Hindlimb muscle (tissue), 1 donor: ENCODE results near the gene SORBS1. TPM values are rescaled to one million over a fixed set of nuclear protein-coding genes. Genes with fewer than 3 reads are reported as not detected.

Source experiments
- DNase-seq: peaks from one replicate; pipeline ENCODE4 v3.0.0-alpha.2; 2013
- polyA plus RNA-seq: library from polyadenylated mRNA; unstranded; fragments of 120-200 nt; gene quantifications from one replicate; pipeline ENCODE4 v1.2.1, GENCODE V29; 2013; ENCODE audit not compliant: insufficient read length

Gene SORBS1
- 72.6 TPM for polyA plus RNA-seq

DNA sequence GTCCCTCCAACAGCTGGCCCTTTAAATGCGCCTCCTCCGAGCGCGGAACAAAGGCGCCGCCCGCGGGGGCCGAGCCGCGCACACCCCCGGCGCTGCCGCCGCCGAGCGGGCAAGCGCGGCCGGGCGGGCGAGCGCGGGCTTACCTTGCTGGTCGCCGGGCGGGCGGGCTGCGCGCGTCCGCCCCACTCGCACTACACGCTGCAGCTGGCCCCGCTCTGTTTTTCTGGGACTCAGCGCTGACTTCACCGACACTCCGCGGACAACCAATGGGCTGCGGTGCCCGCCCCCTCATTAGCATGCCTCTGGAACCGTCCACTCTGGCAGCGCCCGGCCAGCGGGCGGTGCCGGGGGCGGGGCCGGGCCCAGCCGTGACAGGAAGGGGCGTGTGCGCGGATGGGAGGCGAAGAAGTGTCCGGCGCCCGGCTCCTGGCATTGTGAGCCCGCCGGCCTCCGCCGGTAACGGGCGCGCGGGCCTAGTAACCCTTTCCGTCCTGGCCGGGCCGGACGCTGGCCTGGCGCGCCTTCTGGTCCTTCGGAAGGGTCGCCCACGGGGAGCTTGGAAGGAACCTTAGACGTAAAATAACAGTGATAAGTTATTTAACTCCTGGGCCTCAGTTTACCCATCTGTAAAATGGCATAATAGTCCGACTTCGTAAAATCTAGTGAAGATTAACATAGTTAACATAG is at the start of gene SORBS1:
Gene SORBS1 (minus strand): TSS at position 195 of the 687 bp plus-strand sequence. CDS start 120,236 bp downstream, outside the sequence.
- DNase-seq: peak; percentile 96

DNA sequence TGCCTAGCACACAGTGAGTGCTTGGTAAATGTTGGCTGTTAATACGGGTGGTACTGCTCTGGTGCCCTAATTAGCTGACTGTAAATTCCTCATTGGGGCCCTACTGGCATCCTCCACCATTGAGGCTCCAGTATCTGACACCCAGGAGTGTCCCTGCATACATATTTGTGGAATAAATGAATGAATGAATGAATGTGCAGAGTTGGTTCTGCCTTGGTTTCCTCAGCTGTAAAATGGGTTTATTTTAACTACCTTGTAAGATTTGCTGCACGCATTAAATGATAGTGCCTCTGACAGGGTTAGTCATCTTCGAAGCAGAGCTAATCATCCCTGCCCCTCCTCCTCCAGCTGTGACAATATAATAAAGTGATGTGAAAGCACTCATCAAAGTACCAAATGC is 49.6 kb upstream of the SORBS1 start:
- DNase-seq: no peak

DNA sequence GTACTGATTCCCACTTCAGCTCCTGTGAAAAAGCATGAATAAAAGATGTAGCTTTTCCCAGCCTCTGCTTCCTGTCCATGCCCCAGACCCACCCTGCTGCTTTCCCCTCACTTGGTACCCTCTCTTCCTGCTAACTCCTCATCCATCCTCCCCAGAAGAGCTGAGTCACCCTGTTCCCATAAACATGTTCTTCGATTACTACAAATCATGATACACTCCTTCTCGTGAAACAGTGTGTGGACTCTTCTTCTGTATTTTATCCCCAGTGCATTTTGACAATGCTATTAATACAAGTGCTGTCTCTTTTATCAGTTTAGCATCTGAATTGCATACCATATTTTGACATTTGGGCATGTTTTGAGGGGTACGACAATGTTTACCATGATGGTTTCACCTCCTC is 45.8 kb upstream of the SORBS1 start:
- DNase-seq: no peak

DNA sequence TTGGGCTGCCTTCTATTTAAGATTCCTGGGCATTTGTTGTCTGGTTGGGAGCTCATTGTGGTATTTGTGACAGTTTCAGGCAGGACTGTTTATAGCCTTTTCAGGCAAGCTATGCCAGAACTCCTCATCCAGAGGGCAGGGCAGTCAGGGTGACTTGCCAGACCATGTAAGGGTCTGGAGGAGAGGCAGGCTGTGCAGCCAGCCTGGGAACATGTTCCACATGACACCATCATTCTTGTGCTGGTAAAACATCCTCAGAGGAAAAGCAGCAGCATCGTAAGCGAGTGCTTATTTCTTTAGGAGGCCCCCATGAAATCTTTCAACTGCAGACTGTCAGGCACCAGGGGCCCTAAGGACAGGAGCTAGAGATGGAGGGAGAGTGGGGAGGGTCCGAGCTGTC is 44.0 kb upstream of the SORBS1 start:
- no peak for DNase-seq

DNA sequence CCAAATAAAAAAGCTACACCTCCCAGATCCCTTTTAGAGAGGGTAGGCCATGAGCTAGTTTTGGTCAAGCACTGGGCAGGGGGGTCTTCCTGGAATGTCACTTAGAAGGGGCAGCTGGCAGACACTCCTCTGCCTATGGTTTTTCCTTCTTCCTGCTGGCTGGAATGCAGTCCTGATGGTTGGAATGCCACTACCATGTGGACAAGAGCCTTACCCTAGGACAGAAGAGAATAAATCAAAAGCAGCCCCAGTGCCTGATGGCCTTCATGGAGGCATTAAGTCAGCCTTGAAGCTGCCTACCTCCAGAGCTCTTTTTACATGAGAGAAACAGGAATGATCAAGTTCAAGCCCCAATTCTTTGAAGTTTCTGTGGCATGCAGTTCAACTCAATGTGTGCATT is 43.5 kb upstream of the SORBS1 start:
- no peak for DNase-seq

DNA sequence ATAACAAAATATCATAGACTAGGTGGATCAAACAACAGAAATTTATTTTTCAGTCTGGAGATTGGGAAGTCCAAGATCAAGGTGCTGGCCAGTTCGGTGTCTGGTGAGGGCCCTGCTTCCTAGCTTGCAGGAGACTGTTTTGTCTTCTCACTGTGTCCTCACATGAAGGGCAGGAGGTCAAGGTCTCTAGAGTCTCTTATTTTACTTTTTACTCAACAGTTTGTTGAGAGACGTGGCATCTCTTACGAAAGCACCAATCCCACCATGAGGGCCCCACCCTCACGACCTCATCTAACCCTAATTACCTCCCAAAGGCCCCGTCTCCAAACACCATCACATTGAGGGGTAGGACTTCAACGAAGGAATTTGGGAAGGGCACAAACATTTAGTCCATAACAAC is 41.2 kb upstream of the SORBS1 start:
- DNase-seq: no peak

DNA sequence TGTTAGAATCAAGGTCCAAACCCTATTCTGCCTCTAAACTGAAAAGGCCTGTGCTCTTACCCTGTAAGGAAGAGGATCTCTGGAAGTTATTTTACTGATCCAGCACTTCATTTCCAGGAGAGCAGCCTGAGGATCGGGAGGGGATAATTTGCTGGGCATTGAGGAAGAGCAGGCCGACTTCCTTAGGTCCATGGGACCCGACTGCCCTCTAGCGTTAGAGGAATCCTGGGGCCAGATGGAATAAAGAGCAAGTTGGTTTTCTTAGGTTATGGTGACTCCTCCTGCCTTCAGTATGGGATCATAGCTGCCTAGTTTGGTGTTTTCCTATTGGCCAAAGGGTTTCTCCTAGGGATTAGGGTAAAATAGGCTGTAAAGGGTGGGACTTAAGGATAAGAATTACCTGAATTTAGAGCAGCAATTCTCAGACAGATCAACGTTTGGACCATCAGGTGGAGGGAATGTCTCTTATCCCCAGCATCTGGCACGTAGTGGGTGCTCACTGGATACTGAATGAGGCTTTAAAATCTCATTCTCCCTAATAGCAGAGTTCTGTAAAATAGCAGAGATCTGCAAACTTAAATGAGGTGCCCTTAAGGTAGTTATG is 40.0 kb upstream of the SORBS1 start:
- peak; percentile 89 for DNase-seq

DNA sequence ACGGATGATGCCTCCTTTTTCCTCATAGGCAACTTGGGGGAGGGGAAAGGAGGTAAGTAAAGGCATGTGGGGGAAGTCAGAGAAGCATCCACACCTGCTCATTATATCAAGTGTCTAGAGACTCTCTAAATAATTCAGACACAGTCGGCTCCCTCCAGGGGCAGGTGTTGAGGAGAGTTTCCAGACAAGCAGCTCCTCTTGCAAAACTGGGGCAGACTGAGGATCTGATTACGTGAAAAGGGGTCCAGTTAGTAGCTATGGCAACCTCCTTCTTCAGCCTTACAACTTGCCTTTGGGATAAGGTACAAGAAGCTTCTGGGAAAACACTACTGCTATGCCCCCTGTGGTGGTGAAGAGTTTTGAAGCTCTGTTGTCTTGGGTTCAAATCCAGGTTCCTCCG is 39.0 kb upstream of the SORBS1 start:
- DNase-seq: no peak

DNA sequence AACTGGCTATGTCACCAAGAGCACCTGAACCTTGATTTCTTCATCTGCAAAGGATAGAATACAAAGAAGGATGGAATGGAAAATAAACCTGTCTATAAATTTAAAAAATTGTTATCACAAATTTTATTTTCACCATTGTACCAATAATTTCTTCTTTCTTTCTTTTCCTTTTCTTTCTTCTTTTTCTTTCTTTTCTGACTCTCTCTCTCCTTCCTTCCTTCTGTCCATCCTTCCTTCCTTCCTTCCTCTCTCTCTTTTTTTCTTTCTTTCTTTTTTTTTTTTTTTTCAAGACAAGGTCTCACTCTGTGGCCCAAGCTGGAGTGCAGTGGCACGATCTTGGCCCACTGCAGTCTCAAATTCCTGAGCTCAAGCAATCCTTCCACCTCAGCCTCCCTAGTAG is 36.6 kb upstream of the SORBS1 start:
- no peak for DNase-seq

DNA sequence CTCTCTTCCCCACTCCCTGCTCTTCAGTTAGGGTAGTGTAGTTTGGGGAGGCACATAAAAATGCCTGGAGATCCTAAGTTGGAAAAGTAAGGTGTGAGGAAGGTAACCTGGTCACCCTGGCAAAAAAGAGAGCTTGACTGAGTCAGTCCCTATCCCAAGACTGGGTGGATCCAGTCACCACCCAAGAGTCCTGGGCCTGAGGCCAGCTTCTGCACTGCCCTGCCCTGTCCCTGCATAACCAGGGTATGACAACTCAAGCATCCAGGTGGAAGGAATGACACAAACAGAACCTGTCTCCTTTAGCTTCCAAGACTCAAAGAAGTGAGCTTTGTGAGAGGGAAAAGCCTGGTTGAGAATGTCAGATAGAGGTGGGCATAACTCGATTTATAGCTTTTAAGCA is 26.9 kb upstream of the SORBS1 start:
- DNase-seq: no peak

DNA sequence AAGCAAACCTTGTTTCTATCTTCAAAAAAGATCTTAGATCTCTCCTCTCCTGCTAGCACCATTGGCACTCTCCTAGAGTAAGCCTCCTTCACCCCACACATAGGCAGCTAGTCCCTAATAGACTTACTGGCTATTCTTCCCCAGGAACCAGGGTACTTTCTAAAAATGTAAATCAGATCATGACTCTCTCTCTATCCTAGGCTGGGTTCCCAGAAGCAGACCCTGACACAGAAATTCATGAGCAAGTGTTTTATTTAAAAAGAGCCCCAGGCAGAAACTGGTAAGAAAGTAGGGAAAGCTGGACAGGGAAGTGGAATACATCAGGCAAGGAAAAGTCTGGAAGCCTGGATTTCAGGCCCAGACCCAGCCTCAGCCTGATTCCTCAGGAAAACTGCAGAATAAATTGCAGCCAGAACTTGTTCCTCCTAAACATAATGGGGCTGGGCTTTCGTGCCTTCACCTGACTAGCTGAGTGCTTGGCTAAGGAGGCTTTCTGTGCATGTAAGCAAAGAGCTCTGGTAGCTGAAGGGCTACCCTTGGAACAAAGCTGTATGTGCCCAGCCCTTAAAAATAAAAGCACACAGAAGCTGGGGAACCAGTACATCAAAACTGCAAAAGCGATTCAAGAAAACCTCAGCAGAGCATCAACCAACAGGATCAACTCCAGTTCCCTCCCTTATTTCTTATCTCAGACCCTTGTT is 18.8 kb upstream of the SORBS1 start:
- no peak for DNase-seq

DNA sequence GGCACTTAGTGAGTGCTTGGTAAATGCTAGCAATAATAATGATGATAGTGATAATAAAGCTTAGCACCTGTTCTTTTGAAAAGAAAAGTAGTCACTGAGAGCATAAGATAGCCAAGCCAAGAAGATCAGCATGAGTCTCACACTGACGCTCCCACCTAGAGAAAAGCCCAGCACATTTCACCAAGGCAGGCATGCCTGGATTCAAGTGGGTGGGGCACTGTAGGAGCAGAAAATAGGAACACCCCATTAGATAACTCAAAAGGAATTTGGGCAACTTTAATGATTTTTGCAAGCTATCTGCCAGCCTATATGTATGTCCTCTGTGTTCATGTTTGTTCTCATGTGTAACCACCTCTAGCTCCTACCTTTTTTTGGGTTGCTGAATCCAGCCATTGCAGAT is 18.1 kb upstream of the SORBS1 start:
- DNase-seq: no peak

DNA sequence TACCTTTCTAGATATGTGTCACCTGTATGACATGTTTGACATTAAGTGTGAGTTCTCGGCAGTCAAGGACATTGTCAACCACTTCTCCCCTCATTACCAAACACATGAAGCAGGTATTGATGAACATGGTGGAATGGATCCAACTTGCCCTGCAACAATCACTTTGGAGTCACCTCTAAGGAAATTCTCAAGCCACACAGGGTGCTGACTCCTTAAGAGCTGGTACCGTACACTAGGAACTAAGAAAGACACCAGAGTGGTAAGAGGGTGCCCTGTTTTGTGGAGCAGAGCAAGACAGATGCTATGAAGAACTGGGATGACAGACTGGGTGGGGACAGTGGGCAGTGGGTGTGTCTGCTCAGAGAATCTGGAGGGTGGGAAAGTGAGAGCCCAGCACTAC is 17.4 kb upstream of the SORBS1 start:
- no peak for DNase-seq

DNA sequence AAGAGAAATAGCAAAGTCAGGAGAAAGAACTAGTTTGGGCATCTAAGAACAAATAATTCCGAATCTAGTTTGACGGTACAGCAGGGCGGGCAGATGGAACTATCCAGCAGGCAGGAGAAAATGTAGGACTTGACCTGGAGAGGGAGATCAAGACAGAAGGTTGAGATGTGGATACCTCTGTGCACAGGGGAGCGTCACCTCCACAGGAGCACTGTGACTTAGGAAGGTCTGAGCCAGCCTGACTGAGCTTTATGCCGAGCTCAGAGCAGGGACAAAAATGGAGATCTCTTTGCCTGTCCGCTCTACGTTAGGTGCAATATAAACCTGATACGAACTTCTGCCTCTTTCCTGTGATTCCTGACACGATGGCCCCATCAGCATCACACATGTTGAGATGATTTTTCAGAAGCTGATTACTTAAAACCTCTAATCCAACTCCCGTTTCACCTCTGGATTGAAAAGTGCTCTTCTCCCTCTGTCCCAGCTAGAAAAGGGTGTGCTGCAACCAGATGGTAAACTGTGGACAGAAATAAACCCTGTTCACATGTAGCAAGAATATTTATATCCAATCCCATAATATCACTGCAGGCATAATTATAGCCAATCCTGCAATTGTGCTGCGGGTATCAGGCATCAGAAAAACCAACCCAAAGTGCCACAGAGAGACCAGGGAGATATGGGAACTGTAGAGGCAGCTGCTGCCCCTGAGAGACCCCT is 13.6 kb upstream of the SORBS1 start:
- no peak for DNase-seq

DNA sequence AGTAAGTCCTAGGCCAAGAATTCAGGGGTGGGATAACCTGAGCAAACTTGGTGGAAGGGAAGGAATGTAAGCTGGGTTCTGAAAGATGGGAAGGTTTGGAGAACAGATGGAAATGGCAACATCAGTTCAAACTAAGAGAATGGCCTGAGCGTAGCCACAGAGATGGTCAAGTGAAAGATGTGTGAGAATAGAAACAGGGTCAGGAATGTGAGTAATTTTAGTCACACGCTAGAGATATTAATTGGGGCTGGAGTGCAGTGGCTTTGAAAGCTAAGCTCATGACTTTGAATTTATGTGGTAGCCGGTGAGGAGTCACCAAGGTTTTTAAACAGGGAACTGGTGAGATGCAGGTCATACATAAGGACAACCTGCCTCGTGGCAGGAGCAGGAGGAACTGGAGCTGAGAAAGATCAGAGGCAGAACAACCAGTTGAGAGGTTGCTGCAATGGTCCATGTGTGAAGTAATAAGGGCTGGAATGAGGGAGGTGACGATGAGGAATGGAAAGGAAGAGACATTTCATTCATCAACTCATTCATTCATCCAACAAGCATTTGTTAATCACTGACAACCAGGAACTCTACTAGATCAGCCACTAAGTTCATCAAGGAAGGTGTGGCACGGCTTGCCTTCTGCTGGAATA is 12.9 kb upstream of the SORBS1 start:
- DNase-seq: no peak

DNA sequence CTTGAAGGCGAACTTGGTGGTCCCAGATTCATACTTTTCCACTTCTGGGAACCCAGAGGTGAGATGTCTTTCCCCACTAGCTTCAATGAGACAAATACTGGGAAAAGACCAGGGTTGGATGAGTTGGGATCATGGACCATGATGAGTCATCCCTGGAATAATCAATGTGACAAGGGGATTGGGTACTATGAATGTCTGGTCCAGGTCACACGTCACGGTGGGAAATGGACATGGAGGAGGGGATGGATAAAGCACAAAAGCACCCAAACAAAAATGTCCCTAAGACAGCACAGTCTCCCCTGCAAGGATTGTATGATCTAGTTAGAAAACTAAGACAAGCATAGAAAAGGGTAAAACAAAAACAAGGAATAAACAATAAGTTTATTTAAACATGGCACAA is 12.4 kb upstream of the SORBS1 start:
- no peak for DNase-seq

DNA sequence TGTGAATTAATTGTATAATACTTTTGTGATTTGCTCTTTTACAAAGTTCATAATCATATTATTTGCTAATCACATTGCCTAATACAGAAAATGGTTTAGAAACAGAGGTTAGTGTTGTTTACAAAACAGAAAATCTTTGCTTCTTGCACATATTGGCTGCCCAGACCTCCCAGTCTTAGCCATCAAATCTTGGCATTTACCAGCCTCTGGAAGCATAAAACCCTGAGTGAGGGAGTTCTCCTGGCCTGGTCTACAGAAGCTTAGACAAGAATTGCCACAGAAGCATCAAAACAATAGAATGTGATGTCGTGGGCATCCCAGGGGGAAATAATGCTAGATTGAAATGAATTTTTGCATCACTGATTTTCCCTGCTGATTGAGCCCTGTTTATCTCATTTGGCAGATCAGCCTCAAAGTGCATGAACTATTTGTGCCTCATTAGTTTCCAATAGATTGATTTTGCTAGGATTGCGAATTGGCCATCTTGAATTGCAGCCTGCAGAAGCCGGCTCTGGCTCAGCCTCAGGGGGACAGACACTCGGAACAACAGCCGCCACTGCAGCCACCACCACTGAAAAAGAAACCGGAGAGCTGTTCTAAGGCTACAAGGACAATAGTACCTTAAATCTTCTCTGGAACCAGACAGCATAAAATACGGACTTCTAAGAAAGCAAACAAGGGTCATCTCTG is 11.1 kb upstream of the SORBS1 start:
- no peak for DNase-seq

DNA sequence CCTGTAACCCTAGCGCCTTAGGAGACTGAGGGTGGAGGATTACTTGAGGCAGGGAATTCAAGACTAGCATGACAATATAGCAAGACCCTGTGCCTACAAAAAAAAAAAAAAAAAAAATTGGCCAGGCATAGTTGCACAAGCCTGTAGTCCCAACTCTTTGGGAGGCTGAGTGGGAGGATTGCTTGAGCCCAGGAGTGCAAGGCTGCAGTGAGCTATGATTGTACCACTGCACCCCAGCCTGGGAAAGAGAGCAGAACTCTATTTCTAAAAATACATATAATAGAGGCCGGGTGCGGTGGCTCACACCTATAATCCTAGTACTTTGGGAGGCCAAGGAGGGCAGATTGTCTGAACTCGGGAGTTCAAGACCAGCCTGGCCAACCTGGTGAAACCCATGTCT is 10.2 kb upstream of the SORBS1 start:
- no peak for DNase-seq

DNA sequence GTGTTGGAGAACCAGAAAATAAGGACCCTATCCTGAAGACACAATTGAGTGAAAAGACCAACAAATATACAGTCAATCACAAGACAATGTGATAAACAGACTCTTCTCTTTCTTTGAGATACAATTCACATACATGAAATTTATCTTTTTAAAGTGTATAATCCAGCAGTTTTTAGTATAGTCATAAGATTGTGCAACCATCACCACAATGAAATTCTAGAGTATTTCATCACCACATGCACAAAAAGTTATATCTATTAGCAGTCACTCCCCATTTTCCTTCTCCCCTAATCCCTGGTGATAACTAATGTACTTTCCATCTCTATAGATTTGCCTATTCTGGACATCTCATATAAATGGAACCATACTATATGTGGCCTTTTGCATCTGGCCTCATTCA is 8.2 kb upstream of the SORBS1 start:
- DNase-seq: no peak

DNA sequence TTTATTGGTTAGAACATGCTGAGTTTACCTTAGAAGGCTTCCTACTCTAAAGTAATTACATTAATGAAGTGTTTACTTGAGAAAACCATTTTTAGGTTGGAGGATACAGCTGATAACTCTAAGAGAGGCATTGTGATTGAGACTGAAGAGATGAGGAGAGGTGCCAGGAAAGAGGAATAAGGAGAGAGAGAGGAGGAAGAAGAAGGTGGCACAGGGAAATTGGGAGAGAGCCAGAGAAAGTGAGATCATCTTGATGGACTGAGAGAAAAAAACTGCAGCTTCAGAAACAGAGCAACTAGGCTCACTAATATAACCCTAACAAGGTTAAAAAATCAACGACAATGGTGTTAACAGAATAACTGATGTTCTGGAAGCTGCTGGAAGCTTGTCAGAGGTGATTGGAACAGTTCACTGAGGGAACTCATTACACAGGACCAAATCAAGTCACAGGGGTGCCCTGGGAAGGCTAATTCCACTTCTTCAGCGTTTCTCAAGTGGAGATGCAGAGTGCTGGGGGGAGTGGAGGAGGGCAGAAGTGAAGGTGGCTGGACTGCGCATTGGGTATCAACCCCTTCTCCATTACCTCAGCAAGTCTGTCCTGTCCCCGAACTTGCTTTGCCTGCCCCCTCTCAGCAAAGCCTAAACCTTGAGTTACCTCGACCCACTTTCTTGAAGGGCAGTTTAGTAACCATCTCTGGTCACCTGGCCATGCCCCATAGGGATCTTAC is 6.9 kb upstream of the SORBS1 start:
- no peak for DNase-seq

DNA sequence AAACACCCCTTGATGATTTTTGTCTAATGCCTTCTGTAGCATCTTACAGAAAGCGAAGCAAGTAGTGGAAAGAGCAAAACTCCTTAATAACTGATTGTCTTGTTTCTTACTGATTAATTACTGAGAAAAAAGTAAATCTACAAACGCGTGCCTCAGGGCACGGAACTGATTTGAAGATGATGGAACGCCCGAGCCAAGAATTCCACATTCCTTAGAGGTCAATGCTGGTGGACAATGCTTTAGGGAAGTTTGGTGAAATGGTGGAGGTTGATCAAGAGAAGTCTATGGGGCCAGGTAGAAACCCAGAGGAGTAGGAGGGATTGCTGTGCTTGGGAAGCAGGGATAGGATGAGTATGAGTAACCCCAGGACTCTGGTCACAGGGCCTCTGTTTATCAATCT is 5.0 kb upstream of the SORBS1 start:
- no peak for DNase-seq

DNA sequence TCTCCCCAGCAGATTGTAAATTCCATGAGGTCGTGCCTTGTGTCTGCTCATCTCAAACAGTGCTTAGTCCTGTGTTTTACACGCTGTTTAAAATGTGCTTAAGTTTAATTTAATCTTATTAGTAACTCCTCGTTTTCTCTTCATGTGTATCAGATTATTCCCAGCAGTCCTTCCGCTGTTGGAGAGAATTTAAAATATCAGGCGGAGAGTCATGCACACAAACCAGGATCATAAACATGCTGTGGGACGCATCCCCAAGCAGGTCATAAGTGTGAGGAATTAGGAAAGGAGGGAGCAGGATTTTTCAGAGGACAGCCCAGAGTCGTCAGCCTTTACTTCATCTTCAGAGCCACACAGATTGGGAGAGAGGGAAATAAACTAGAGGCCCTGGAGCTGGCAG is 4.2 kb upstream of the SORBS1 start:
- no peak for DNase-seq
